ENCODE results near the gene ABITRAM. TPM values are rescaled to one million over a fixed set of nuclear protein-coding genes. Genes with fewer than 3 reads are reported as not detected.

Gene ABITRAM
- total RNA-seq, 1 experiment from 2014 or later = 10.9 TPM

DNA sequence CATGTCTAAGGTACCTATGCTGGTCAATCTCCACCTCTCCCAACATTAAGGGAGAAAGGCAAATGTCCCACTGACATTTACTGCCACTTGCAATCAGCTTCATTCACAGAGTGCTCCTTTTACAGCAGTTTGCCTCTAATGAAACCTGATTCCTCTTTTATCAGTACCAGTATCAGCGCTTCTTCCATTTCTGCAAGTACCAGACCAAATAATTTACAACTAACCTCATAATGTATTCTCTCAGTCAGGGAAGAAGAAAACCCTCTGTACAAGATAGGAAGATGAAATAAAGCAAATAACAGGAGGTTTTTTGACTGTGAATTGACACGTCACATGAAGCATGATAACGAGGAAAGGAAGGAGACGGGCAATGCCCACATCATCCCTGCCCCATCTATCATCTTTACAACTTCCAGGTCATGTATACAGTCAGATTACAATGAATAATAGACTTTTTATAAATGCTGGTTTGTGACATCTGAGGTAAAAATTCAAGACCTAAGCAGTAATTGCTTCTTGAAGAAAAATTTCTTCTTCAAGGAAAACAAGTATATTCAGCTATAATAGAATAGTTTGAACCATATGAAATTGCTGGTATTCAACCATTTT, 21.9 kb downstream of the ABITRAM start:
- H2AK5ac ChIP-seq (ENCODE audit: insufficient read length, low read length) = no peak overlapping the region
- TF ChIP-seq, protein P1, sequence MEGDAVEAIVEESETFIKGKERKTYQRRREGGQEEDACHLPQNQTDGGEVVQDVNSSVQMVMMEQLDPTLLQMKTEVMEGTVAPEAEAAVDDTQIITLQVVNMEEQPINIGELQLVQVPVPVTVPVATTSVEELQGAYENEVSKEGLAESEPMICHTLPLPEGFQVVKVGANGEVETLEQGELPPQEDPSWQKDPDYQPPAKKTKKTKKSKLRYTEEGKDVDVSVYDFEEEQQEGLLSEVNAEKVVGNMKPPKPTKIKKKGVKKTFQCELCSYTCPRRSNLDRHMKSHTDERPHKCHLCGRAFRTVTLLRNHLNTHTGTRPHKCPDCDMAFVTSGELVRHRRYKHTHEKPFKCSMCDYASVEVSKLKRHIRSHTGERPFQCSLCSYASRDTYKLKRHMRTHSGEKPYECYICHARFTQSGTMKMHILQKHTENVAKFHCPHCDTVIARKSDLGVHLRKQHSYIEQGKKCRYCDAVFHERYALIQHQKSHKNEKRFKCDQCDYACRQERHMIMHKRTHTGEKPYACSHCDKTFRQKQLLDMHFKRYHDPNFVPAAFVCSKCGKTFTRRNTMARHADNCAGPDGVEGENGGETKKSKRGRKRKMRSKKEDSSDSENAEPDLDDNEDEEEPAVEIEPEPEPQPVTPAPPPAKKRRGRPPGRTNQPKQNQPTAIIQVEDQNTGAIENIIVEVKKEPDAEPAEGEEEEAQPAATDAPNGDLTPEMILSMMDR (conservative IDR thresholded peaks at IDR 0.05) = no peak
- H4K20me1 ChIP-seq (ENCODE audit: control insufficient read depth, insufficient read depth, insufficient read length) = no peaks in the 10 kb centered on the region
- Mint-ChIP-seq H3K9me3 (no peaks in the 10 kb centered on the region), H3K27ac (no peak overlapping the region), H3K36me3 (ENCODE audit: insufficient read depth in 1 of 3, low read depth in 3 of 3) (peaks cover 2 to 8% (median 8%) of the 10 kb centered on the region in 3 experiments), H3K27me3 (ENCODE audit: low read depth) (no peaks in the 10 kb centered on the region), H3K4me1 (no peaks in the 10 kb centered on the region), H3K4me3 (no peak overlapping the region)
- H2BK5ac ChIP-seq (ENCODE audit: insufficient read length, low read length) = no peak overlapping the region
- H3K4me2 ChIP-seq (ENCODE audit: insufficient read depth, insufficient read length, low read length) = no peak overlapping the region
- H2BK120ac ChIP-seq (ENCODE audit: low read depth, low read length, poor library complexity, severe bottlenecking) = no peak overlapping the region
- no peaks in the 10 kb centered on the region for H3K23me2 ChIP-seq (ENCODE audit: insufficient read length, low read depth, low read length, poor library complexity, severe bottlenecking)
- no peak overlapping the region for H2BK20ac ChIP-seq (ENCODE audit: low read depth, low read length, poor library complexity, severe bottlenecking)
- H4K8ac ChIP-seq (replicated peaks; ENCODE audit: insufficient read length, low read depth, low read length) = no peak overlapping the region
- DNase-seq = no peak
- no peaks in the 10 kb centered on the region for H3K27me3 ChIP-seq (ENCODE audit: insufficient read depth, low read length)
- no peak overlapping the region for H3K27ac ChIP-seq (ENCODE audit: insufficient read length, low read depth, low read length)
- H3K14ac ChIP-seq (ENCODE audit: insufficient read depth, low read length) = no peak overlapping the region
- H3K79me2 ChIP-seq (ENCODE audit: insufficient read depth, low read length) = no peaks in the 10 kb centered on the region
- no peak overlapping the region for H3K56ac ChIP-seq (ENCODE audit: insufficient read length, low read depth, low read length)
- no peak overlapping the region for H4K91ac ChIP-seq (ENCODE audit: insufficient read length, low read depth, low read length)
- no peak overlapping the region for H3K9ac ChIP-seq (ENCODE audit: extremely low read depth, insufficient read length, low read length)
- no CpG with 5 or more reads among the region's 4 CpGs for WGBS (ENCODE audit: extremely low coverage, insufficient read length, low lambda C conversion rate)
- no peaks in the 10 kb centered on the region for H3K4me1 ChIP-seq (ENCODE audit: insufficient read depth, low read length)
- no peak overlapping the region for H4K5ac ChIP-seq (ENCODE audit: insufficient read length, low read depth, low read length)
- no peak overlapping the region for H2BK12ac ChIP-seq (ENCODE audit: insufficient read length, low read depth, low read length)
- H2BK15ac ChIP-seq (ENCODE audit: low read depth, low read length) = no peak overlapping the region
- H3K9me3 ChIP-seq (ENCODE audit: control insufficient read depth, low read depth, low read length) = no peaks in the 10 kb centered on the region
- no peaks in the 10 kb centered on the region for H3K79me1 ChIP-seq (ENCODE audit: insufficient read depth, low read depth, low read length, poor library complexity, severe bottlenecking)
- H3T11ph ChIP-seq (ENCODE audit: low read length) = no peak overlapping the region
- H2AFZ ChIP-seq (ENCODE audit: low read length) = no peak overlapping the region
- no peak overlapping the region for H3K4ac ChIP-seq (ENCODE audit: low read depth, low read length)
- no peak overlapping the region for H3K18ac ChIP-seq (ENCODE audit: insufficient read length, low read depth, low read length)
- H3K23ac ChIP-seq (ENCODE audit: insufficient read length, low read depth, low read length) = no peak overlapping the region
